ENCODE results near the gene ZNF175. TPM values are rescaled to one million over a fixed set of nuclear protein-coding genes. Genes with fewer than 3 reads are reported as not detected.

The ZNF175 gene
- total and polyA plus RNA-seq, 8 donors, result 9.4 to 22.1 (median 17.4) TPM

DNA sequence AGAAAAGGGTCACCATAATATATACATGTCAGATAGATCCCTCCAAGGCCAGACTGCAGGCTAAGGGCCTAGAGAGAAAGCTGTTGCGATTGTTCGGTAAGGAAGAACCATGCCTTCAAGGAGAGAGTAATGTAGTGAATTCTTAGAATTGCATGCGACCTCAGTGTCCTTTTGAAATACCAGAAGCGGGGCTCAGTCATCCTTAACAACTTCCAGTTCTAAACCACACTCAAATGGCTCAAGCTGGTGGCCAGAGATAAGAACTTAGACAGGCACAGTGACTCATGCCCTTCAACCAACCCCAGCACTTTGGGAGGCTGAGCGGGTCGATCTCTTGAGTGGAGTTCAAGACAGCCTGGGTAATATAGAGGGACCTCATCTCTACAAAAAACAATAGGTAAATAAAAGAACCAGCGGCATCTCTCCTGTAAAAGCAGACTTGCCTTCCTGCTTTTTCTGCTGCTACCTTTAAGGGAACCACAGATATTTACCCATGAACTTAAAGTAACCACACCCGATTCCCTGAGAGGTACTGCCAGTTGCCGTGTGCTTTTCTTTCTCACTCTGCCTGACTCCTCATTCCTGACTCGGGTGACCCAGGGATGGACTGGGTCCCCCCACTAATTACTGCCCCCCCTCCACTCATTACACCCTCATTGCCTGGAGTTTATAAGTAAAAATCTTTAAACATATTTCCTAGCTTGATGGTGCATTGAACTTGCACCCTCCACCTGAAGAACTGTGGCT lies 24.3 kb upstream of the ZNF175 start:
- H3K27ac ChIP-seq, result no peak overlapping the region
- H3K4me3 ChIP-seq, result no peak overlapping the region
- peaks cover 0 to 3% of the 10 kb centered on the region in 2 donors for H3K4me1 ChIP-seq
- H3K9me3 ChIP-seq, result no peaks in the 10 kb centered on the region
- no peak for TF ChIP-seq CTCF (IDR thresholded peaks at IDR 0.05)
- DNase-seq (no peak), ATAC-seq (peak; percentile 40)
- intact Hi-C loops (cut with DNase I), result no loop called here
- H3K27me3 ChIP-seq, result peaks cover 0 to 91% of the 10 kb centered on the region in 2 donors
- H3K36me3 ChIP-seq, result no peaks in the 10 kb centered on the region

DNA sequence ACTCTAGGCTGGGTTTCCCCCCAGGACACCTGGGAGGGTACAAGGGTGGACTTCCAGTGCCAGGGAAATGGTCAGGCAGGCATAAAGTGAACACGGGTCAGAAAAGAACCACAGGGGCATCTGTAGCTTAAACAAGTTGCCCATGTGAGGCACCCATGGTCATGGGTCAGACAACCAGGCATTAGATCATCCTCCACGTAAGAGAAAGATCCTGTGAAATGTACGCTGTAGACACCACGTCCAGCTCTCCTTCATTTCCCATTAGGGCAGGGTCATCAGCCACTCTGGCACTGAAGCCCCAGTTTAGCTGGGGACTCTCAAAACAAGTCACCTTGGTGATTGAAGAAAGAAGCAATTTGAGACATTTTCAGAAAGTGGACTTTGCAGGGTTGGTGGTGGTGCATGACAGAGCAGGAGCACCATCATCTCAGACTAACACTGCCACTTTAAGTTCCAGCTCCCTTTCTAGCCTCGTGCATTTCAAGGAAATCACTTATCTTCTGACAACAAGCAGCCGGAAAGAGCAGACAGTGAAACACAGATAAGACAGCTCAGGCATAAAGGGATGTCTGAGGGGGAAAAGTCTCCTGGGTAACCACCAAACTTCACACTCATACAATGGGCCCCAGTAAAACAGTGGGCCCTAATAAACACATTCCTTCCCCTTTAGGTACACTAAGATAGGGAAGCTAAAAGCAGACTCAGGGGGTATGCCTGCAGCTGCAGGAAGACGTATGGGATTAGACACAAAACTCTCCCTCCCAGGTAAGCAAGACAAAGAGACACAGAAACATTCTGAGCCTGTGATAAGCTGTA lies 23.5 kb upstream of the ZNF175 start:
- Histone ChIP-seq H3K4me3 (no peak overlapping the region), H3K27me3 (peaks cover 0 to 94% of the 10 kb centered on the region in 2 donors), H3K4me1 (peaks cover 0 to 3% of the 10 kb centered on the region in 2 donors), H3K9me3 (no peaks in the 10 kb centered on the region), H3K27ac (no peak overlapping the region), H3K36me3 (no peaks in the 10 kb centered on the region)
- intact Hi-C loops (cut with DNase I), result no loop called here
- ATAC-seq, result no peak
- DNase-seq, result no peak
- no peak for TF ChIP-seq CTCF (IDR thresholded peaks at IDR 0.05)

- Histone ChIP-seq H3K9me3 (no peaks in the 10 kb centered on the region), H3K4me1 (peaks cover 0 to 3% of the 10 kb centered on the region in 2 donors), H3K4me3 (no peak overlapping the region), H3K36me3 (no peaks in the 10 kb centered on the region), H3K27me3 (peaks cover 0 to 93% of the 10 kb centered on the region in 2 donors), H3K27ac (no peak overlapping the region)
- DNase-seq, result no peak
- ATAC-seq, result no peak
- no peak for TF ChIP-seq CTCF (IDR thresholded peaks at IDR 0.05)
- intact Hi-C loops (cut with DNase I), result no loop called here
Measured at GRCh38 chr19:51548213-51548651, 22.9 kb upstream of the ZNF175 start.

DNA sequence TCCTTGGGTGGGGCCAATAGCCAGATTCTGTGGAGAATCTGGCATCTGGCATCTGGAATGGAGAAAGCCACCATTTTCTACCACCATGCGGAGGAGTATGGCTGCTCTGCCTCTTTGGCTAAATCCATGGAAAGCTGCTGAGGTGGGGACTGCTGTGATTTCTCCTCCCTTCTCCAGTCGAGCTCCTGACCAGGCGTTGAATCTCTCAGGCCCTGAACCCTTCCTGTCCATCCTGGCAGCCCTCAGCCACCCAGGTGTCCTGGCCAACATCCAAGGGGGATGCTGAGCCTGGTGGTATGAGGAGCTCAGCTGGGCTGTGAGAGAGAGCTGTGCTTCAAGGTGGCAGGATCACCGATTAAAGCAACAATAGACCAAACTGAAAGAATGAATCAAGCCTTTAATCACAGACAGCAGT lies 22.2 kb upstream of the ZNF175 start:
- DNase-seq (no peak), ATAC-seq (no peak)
- Histone ChIP-seq H3K4me3 (no peak overlapping the region), H3K4me1 (peaks cover 0 to 3% of the 10 kb centered on the region in 2 donors), H3K27me3 (peaks cover 0 to 93% of the 10 kb centered on the region in 2 donors), H3K9me3 (no peaks in the 10 kb centered on the region), H3K36me3 (no peaks in the 10 kb centered on the region), H3K27ac (no peak overlapping the region)
- TF ChIP-seq CTCF (IDR thresholded peaks at IDR 0.05), result no peak
- intact Hi-C loops (cut with DNase I), result no loop called here

All from left lung (tissue), 10 donors.